ENCODE data around the gene MAP3K7CL.

MAP3K7CL gene

DNA sequence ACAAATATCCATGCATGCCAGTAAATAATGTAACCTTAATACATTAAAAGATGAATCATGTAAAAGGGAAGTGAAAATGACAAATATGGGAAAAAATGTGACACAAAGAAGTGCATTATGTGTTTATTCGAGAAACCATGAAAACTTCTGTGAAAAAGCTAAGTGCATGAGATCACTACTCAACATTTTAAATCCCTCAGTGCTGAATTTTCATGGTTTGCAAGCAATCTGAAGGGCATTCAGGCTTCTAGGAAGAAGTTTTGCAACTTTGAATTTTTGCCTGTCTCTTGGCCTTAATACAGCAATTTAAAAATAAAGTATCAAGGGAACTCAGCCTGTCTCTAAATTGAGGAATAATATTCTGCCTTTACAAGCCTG is 78.2 kb downstream of the MAP3K7CL start:
- DNase-seq (ENCODE audit: low read depth), result peak; percentile 89
- H3K4me3 ChIP-seq (replicated peaks; ENCODE audit: low read depth, low read length), result peak overlapping the region; percentile 15
- TF ChIP-seq, protein P1, sequence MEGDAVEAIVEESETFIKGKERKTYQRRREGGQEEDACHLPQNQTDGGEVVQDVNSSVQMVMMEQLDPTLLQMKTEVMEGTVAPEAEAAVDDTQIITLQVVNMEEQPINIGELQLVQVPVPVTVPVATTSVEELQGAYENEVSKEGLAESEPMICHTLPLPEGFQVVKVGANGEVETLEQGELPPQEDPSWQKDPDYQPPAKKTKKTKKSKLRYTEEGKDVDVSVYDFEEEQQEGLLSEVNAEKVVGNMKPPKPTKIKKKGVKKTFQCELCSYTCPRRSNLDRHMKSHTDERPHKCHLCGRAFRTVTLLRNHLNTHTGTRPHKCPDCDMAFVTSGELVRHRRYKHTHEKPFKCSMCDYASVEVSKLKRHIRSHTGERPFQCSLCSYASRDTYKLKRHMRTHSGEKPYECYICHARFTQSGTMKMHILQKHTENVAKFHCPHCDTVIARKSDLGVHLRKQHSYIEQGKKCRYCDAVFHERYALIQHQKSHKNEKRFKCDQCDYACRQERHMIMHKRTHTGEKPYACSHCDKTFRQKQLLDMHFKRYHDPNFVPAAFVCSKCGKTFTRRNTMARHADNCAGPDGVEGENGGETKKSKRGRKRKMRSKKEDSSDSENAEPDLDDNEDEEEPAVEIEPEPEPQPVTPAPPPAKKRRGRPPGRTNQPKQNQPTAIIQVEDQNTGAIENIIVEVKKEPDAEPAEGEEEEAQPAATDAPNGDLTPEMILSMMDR (IDR thresholded peaks at IDR 0.05; ENCODE audit: low read length, missing control alignments), result no peak

- no peak for DNase-seq (ENCODE audit: low read depth)
Observed at GRCh38 chr21:29209696-29210095, 79.3 kb downstream of the MAP3K7CL start.

GRCh38 chr21:29211205-29211604 is 80.8 kb downstream of the MAP3K7CL start:
- DNase-seq (ENCODE audit: low read depth), result no peak
- TF ChIP-seq, protein P1 (IDR thresholded peaks at IDR 0.05; ENCODE audit: low read length, missing control alignments), result no peak
- no peak overlapping the region for H3K4me3 ChIP-seq (replicated peaks; ENCODE audit: low read depth, low read length)

More at GRCh38 chr21:29209696-29210095, 79.3 kb downstream of the MAP3K7CL start:
- no peak overlapping the region for H3K4me3 ChIP-seq (replicated peaks; ENCODE audit: low read depth, low read length)
- TF ChIP-seq, protein P1 (IDR thresholded peaks at IDR 0.05; ENCODE audit: low read length, missing control alignments), result no peak

DNA sequence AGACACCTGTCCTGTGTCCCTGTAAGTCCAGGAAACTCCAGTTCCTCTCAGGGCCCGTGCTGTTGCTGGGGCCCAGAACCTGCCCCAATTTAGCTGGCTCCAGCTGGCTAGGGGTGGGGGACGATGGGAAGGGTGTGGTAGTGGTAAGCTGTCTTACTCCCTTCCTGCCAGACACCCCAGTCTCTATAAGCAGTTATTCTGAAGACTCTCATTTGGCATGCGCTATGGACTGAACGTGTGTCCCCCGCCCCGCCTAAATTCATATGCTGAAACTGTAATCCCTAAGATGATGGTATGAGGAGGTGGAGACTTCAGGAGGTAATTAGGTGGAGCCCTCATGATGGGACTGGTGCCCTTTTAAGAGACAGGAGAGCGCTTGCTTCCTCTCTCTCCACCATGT is 82.0 kb downstream of the MAP3K7CL start:
- H3K4me3 ChIP-seq (replicated peaks; ENCODE audit: low read depth, low read length), result no peak overlapping the region
- no peak for DNase-seq (ENCODE audit: low read depth)
- TF ChIP-seq, protein P1 (IDR thresholded peaks at IDR 0.05; ENCODE audit: low read length, missing control alignments), result no peak

DNA sequence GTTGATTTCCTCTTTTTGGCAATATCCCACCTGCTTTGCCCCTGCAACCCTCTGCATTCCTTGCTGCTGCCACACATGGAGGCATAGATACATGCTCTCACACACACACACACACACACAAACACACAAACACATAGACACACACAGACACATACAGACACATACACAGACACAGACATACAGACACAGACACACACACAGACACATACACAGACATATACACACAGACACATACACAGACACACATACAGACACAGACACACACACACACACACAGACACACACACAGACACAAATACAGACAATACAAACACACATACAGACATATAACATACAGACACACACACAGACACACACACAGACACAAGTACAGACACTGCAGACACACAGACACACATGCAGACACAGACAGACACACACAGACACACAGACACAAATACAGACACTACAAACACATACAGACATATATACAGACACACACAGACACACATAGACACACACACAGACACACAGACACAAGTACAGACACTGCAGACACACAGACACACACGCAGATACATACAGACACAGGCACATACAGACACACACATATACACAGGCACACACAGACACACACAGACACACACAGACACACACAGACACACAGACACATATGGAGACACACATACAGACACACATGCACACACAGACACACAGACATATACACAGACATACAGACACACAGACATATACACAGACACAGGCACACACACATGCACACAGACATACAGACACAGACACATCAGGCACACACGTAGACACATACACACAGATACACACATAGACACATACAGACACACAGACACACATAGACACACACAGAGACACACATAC is 83.3 kb downstream of the MAP3K7CL start:
- TF ChIP-seq, protein P1 (IDR thresholded peaks at IDR 0.05; ENCODE audit: low read length, missing control alignments), result no peak

DNA sequence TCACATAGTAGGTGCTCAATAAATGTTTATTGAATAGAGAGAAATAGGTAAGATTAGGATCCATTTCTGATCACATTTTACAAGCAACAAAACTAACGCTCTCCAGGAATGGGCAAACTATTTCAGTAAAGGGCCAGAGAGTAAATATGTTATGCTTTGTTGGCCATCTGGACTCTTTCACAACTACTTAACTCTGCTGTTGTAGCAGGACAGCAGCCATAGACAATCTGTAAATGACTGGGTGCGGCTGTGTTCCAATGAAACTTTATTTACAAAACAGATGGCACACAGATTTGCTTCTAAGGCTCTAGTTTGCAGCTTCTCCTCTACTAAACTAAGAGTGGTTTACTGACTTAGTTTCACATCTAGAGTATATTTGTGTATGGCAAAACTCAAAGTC is 85.3 kb downstream of the MAP3K7CL start:
- DNase-seq (ENCODE audit: low read depth), result no peak
- no peak overlapping the region for H3K4me3 ChIP-seq (replicated peaks; ENCODE audit: low read depth, low read length)
- TF ChIP-seq, protein P1 (IDR thresholded peaks at IDR 0.05; ENCODE audit: low read length, missing control alignments), result no peak

More for the DNA sequence above, 83.3 kb downstream of the MAP3K7CL start:
- no peak for DNase-seq (ENCODE audit: low read depth)
- H3K4me3 ChIP-seq (replicated peaks; ENCODE audit: low read depth, low read length), result no peak overlapping the region

Data from fibroblast of pulmonary artery (primary cell).